HepG2 (cell line): ENCODE measurements around the gene CBR4. TPM values are rescaled to one million over a fixed set of nuclear protein-coding genes. Genes with fewer than 3 reads are reported as not detected.

Experiments
- MED13 ChIP-seq: sonication (generic); formaldehyde crosslinking; IDR thresholded peaks from 2 replicates; pipeline ENCODE4 v1.5.0; 2020; ENCODE audit warnings: missing genetic modification reagents
- PITX1 ChIP-seq: sonication (generic); formaldehyde crosslinking; IDR thresholded peaks from 2 replicates; pipeline ENCODE4 v1.5.1; 2020; ENCODE audit warnings: mild to moderate bottlenecking, missing genetic modification reagents
- SP5 ChIP-seq: IDR thresholded peaks from 2 replicates; pipeline ENCODE4 v1.6.1; 2016; ENCODE audit warnings: low read depth, borderline replicate concordance
- ZFP41 ChIP-seq: sonication (generic); formaldehyde crosslinking; IDR thresholded peaks from 2 replicates; pipeline ENCODE4 v1.4.0; 2020; ENCODE audit warnings: mild to moderate bottlenecking, missing genetic modification reagents, borderline replicate concordance
- ZFYVE20 ChIP-seq: sonication (generic); formaldehyde crosslinking; IDR thresholded peaks from 2 replicates; pipeline ENCODE4 v1.8.0; 2023; ENCODE audit warnings: low read depth, mild to moderate bottlenecking, moderate library complexity, missing genetic modification reagents, borderline replicate concordance
- ZNF3 ChIP-seq: IDR thresholded peaks from 2 replicates; pipeline ENCODE4 v1.7.0; 2017; ENCODE audit warnings: inconsistent platforms
- ZNF33A ChIP-seq: sonication (generic); formaldehyde crosslinking; IDR thresholded peaks from 2 replicates; pipeline ENCODE4 v1.5.1; 2020; ENCODE audit warnings: missing genetic modification reagents, mild to moderate bottlenecking, moderate library complexity, borderline replicate concordance
- ZNF546 ChIP-seq: sonication (generic); formaldehyde crosslinking; conservative IDR thresholded peaks from 2 replicates; pipeline ENCODE4 v1.8.1; 2023; ENCODE audit warnings: mild to moderate bottlenecking, missing genetic modification reagents
- ZNF589 ChIP-seq: sonication (generic); formaldehyde crosslinking; conservative IDR thresholded peaks from 2 replicates; pipeline ENCODE4 v1.8.0; 2022; ENCODE audit warnings: mild to moderate bottlenecking, moderate library complexity, missing genetic modification reagents
- ZNF607 ChIP-seq: sonication (generic); formaldehyde crosslinking; IDR thresholded peaks from 2 replicates; pipeline ENCODE4 v1.5.1; 2020; ENCODE audit warnings: missing genetic modification reagents, mild to moderate bottlenecking, borderline replicate concordance
- ZNF670 ChIP-seq: sonication (generic); formaldehyde crosslinking; IDR thresholded peaks from 2 replicates; pipeline ENCODE4 v1.8.0; 2022; ENCODE audit warnings: mild to moderate bottlenecking, missing genetic modification reagents, borderline replicate concordance
- ZNF674 ChIP-seq: sonication (generic); formaldehyde crosslinking; IDR thresholded peaks from 2 replicates; pipeline ENCODE4 v1.5.0; 2020; ENCODE audit warnings: low read depth, mild to moderate bottlenecking, missing genetic modification reagents
- ZNF746 ChIP-seq: sonication (generic); formaldehyde crosslinking; IDR thresholded peaks from 2 replicates; pipeline ENCODE4 v1.8.0; 2022; ENCODE audit warnings: mild to moderate bottlenecking, missing genetic modification reagents
- polyA plus RNA-seq, 8 experiments: library from polyadenylated mRNA; depleted of rRNA in 3 of 8; stranded (reverse) in 7 of 8; unstranded in 1 of 8; fragments of >200 nt; fragmentation: Illumina TruSeq in 4 of 8; extraction: Trizol in 4 of 8; gene quantifications; 2 replicates each; pipeline versions ENCODE4 v1.2.1 to v1.2.3, GENCODE V29; 2011 to 2016; ENCODE audit warnings: low read depth in 4 of 8, missing spikeins in 1 of 8, mixed read lengths in 1 of 8; ENCODE audit not compliant: insufficient read depth in 1 of 8
- total RNA-seq, 5 experiments: library from RNA; depleted of rRNA; stranded (reverse); fragments of >200 nt; fragmentation: Illumina TruSeq; extraction: Trizol; gene quantifications; 2 replicates each; pipeline ENCODE4 v1.2.3, GENCODE V29; 2016; ENCODE audit warnings: low read depth in 1 of 5
- TF ChIP-seq, protein P1 (sequence below): sonication (generic); formaldehyde crosslinking; IDR thresholded peaks from 2 replicates; pipeline ENCODE4 v1.4.0; 2020; ENCODE audit warnings: missing genetic modification reagents
- TF ChIP-seq, protein P2 (sequence below): sonication (generic); formaldehyde crosslinking; IDR thresholded peaks from 2 replicates; pipeline ENCODE4 v1.4.0; 2020; ENCODE audit warnings: mild to moderate bottlenecking, missing genetic modification reagents
- TF ChIP-seq, protein P3 (sequence below): sonication (generic); formaldehyde crosslinking; IDR thresholded peaks from 2 replicates; pipeline ENCODE4 v1.8.1; 2023; ENCODE audit warnings: mild to moderate bottlenecking, missing genetic modification reagents
- TF ChIP-seq, protein P4 (sequence below): sonication (generic); formaldehyde crosslinking; IDR thresholded peaks from 2 replicates; pipeline ENCODE4 v1.5.0; 2020; ENCODE audit warnings: mild to moderate bottlenecking, missing genetic modification reagents
- TF ChIP-seq, protein P5 (sequence below): sonication (generic); formaldehyde crosslinking; IDR thresholded peaks from 2 replicates; pipeline ENCODE4 v1.4.0; 2020; ENCODE audit warnings: mild to moderate bottlenecking, missing genetic modification reagents
- TF ChIP-seq, protein P6 (sequence below): sonication (generic); formaldehyde crosslinking; IDR thresholded peaks from 2 replicates; pipeline ENCODE4 v1.4.0; 2020; ENCODE audit warnings: low read depth, missing genetic modification reagents

Gene CBR4
- total and polyA plus RNA-seq, 2 of the 13 experiments (the other 11 are each of a cell fraction or from before 2014, with no cell fraction given) = 7.3 to 20.7 TPM

DNA sequence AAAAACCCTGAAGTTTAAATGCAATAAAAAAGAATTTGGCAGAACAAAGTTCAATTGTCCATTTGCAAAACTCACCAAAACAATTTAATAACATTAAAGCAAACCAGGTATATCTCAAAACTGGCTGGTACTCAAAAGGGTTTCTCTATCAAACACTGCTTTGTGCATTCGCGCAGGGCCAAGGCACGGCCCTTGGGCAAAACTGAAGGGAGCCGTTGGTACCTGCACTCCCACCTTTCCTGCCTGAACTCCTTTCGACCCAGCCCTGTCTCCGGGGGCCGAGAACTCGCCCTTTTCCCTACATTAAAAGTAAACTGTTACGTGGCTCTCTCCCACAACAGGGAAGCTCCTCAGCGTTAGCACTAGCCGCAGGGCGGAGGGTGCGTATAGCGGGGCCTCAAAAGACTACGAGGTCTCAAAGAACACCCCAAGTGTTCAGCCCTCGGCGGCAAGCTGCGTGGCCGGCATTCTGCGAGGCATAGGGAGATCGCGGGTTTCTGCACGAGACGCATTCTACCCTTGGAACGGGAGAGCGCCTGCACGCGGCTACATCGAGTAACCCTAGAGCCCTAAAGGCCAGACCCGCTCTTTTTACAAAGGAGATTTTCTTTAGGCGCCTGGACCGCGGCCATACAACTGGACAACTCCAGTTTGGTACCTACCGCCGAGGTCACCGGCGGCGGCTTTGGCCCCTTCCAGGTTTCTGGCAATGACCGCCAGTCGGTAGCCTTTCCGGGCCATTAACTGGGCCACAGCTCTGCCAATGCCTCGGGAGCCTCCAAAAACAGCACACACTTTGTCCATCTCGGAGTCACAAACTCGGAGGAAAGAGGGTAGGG, 550 bp downstream of the CBR4 start (continued):
- TF ChIP-seq ZNF607 (CRISPR knock-in tag) = no peak; the same call in 1 of the 2 replicates
- TF ChIP-seq, protein P1, sequence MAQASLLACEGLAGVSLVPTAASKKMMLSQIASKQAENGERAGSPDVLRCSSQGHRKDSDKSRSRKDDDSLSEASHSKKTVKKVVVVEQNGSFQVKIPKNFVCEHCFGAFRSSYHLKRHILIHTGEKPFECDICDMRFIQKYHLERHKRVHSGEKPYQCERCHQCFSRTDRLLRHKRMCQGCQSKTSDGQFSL (CRISPR knock-in tag) = no peak
- no peak for TF ChIP-seq ZFYVE20 (CRISPR knock-in tag)
- TF ChIP-seq, protein P2, sequence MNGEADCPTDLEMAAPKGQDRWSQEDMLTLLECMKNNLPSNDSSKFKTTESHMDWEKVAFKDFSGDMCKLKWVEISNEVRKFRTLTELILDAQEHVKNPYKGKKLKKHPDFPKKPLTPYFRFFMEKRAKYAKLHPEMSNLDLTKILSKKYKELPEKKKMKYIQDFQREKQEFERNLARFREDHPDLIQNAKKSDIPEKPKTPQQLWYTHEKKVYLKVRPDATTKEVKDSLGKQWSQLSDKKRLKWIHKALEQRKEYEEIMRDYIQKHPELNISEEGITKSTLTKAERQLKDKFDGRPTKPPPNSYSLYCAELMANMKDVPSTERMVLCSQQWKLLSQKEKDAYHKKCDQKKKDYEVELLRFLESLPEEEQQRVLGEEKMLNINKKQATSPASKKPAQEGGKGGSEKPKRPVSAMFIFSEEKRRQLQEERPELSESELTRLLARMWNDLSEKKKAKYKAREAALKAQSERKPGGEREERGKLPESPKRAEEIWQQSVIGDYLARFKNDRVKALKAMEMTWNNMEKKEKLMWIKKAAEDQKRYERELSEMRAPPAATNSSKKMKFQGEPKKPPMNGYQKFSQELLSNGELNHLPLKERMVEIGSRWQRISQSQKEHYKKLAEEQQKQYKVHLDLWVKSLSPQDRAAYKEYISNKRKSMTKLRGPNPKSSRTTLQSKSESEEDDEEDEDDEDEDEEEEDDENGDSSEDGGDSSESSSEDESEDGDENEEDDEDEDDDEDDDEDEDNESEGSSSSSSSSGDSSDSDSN (CRISPR knock-in tag) = peak; percentile 29; the same call in 1 of the 2 replicates
- TF ChIP-seq ZNF746 (CRISPR knock-in tag) = peak; percentile 48; the same call in 1 of the 2 replicates
- no peak for TF ChIP-seq PITX1
- TF ChIP-seq, protein P3, sequence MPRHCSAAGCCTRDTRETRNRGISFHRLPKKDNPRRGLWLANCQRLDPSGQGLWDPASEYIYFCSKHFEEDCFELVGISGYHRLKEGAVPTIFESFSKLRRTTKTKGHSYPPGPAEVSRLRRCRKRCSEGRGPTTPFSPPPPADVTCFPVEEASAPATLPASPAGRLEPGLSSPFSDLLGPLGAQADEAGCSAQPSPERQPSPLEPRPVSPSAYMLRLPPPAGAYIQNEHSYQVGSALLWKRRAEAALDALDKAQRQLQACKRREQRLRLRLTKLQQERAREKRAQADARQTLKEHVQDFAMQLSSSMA = no peak
- no peak for TF ChIP-seq ZNF3 (CRISPR knock-in tag)
- no peak for TF ChIP-seq MED13
- peak; percentile 76; the same call in 1 of the 2 replicates for TF ChIP-seq ZNF33A (CRISPR knock-in tag)
- no peak for TF ChIP-seq ZNF589 (CRISPR knock-in tag)
- no peak for TF ChIP-seq ZNF546 (CRISPR knock-in tag)
- TF ChIP-seq, protein P4, sequence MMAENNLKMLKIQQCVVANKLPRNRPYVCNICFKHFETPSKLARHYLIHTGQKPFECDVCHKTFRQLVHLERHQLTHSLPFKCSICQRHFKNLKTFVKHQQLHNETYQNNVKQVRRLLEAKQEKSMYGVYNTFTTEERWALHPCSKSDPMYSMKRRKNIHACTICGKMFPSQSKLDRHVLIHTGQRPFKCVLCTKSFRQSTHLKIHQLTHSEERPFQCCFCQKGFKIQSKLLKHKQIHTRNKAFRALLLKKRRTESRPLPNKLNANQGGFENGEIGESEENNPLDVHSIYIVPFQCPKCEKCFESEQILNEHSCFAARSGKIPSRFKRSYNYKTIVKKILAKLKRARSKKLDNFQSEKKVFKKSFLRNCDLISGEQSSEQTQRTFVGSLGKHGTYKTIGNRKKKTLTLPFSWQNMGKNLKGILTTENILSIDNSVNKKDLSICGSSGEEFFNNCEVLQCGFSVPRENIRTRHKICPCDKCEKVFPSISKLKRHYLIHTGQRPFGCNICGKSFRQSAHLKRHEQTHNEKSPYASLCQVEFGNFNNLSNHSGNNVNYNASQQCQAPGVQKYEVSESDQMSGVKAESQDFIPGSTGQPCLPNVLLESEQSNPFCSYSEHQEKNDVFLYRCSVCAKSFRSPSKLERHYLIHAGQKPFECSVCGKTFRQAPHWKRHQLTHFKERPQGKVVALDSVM (CRISPR knock-in tag) = no peak
- TF ChIP-seq, protein P5, sequence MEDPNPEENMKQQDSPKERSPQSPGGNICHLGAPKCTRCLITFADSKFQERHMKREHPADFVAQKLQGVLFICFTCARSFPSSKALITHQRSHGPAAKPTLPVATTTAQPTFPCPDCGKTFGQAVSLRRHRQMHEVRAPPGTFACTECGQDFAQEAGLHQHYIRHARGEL = peak; percentile 62; the same call in 1 of the 2 replicates
- no peak for TF ChIP-seq ZNF674 (CRISPR knock-in tag)
- TF ChIP-seq ZFP41 = no peak
- 0 out of 2 replicates have a peak, but pooled peaks have one; percentile 75 for TF ChIP-seq ZNF670 (CRISPR knock-in tag)
- TF ChIP-seq, protein P6, sequence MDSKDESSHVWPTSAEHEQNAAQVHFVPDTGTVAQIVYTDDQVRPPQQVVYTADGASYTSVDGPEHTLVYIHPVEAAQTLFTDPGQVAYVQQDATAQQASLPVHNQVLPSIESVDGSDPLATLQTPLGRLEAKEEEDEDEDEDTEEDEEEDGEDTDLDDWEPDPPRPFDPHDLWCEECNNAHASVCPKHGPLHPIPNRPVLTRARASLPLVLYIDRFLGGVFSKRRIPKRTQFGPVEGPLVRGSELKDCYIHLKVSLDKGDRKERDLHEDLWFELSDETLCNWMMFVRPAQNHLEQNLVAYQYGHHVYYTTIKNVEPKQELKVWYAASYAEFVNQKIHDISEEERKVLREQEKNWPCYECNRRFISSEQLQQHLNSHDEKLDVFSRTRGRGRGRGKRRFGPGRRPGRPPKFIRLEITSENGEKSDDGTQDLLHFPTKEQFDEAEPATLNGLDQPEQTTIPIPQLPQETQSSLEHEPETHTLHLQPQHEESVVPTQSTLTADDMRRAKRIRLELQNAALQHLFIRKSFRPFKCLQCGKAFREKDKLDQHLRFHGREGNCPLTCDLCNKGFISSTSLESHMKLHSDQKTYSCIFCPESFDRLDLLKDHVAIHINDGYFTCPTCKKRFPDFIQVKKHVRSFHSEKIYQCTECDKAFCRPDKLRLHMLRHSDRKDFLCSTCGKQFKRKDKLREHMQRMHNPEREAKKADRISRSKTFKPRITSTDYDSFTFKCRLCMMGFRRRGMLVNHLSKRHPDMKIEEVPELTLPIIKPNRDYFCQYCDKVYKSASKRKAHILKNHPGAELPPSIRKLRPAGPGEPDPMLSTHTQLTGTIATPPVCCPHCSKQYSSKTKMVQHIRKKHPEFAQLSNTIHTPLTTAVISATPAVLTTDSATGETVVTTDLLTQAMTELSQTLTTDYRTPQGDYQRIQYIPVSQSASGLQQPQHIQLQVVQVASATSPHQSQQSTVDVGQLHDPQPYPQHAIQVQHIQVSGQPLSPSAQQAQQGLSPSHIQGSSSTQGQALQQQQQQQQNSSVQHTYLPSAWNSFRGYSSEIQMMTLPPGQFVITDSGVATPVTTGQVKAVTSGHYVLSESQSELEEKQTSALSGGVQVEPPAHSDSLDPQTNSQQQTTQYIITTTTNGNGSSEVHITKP (CRISPR knock-in tag) = no peak
- no peak for TF ChIP-seq SP5
